HFF-Myc (cell line): ENCODE measurements around the gene KRT4.

Source experiments
- DNase-seq: peaks from one replicate; pipeline ENCODE4 v3.0.0-alpha.2; 2011; ENCODE audit warnings: low read depth; ENCODE audit errors: extremely low read depth
- H3K4me3 ChIP-seq: replicated peaks from 2 replicates; pipeline ENCODE4 v1.5.1; 2011; ENCODE audit warnings: low read depth, mild to moderate bottlenecking, control low read depth, low read length
- TF ChIP-seq, protein P1 (sequence below): IDR thresholded peaks from 2 replicates; pipeline ENCODE4 v1.5.1; 2012; ENCODE audit warnings: mild to moderate bottlenecking, low read depth, low read length, control low read depth; ENCODE audit errors: missing control alignments

The KRT4 gene

DNA sequence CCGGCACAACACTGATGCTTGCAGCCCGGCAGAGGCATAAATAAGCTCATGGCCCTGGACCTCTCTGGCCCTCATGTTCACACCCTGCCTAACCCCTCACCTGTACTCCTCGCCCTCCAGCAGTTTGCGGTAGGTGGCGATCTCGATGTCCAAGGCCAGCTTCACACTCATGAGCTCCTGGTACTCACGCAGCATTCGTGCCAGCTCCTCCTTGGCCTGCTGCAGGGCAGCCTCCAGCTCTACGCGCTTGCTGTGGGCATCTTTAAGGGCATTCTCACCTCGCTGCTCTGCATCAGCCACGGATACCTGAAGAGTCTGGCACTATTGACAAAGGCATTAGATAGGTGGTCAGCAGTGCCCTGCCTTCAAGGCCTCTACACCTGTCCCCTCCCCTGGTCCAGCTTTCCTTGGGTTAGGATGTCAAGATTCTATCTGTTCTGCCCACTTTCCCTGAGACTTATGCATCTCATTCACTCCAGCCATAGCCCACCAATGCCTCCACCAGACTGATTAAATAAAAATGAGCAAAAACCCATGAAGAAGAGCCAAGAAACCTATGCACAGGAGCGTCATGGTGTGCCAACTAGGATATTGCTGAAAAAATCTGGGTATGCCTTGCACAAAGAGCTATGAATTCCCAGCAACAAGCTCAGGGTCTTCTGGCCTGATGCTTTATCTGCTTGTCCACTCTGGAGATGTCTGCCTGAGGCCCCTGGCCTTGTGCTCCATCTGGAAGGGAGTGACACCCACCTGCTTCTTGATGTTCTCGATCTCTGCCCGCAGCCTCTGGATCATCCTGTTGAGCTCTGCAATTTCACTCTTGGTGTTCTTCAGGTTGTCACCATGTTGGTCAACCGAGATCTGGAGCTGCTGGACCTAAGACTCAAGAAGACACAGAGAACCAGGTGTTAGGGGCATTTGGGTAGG, 6.1 kb downstream of the KRT4 start:
- H3K4me3 ChIP-seq, result no peak overlapping the region
- TF ChIP-seq, protein P1, sequence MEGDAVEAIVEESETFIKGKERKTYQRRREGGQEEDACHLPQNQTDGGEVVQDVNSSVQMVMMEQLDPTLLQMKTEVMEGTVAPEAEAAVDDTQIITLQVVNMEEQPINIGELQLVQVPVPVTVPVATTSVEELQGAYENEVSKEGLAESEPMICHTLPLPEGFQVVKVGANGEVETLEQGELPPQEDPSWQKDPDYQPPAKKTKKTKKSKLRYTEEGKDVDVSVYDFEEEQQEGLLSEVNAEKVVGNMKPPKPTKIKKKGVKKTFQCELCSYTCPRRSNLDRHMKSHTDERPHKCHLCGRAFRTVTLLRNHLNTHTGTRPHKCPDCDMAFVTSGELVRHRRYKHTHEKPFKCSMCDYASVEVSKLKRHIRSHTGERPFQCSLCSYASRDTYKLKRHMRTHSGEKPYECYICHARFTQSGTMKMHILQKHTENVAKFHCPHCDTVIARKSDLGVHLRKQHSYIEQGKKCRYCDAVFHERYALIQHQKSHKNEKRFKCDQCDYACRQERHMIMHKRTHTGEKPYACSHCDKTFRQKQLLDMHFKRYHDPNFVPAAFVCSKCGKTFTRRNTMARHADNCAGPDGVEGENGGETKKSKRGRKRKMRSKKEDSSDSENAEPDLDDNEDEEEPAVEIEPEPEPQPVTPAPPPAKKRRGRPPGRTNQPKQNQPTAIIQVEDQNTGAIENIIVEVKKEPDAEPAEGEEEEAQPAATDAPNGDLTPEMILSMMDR, result no peak
- DNase-seq, result no peak

DNA sequence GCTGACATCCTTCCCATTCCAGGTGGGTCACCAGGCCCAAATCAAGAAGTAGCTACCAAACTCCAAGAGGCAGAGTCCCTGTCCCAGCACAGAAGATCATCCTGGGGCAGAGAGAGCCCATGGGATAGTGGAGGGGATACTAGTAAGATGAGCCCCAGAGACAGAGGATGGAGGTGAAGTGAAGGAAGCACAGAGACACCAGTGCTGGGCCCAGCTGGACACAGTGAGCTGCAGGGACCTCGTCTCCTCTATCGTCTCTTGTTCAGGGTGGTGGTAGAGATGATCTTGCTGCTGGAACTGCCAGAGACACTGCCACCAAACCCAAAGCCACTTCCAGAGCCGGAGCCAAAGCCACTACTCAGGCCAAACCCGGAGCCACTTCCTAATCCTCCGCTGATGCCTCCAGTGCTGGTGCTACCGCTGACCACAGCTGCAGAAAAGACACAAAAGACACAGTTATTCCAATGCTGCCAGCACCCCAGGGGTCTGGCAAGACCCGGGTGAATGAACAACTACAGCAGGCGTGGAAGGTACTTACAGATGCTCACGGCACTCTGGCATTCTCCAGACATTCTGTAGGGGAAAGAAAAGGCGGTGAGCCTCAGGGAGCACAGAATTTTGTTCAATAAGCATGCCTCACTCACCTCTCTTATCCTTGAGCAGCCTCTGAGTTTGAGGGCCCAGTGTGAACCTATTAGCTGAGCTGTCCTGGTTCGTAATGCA, 6.9 kb downstream of the KRT4 start:
- H3K4me3 ChIP-seq, result no peak overlapping the region
- no peak for DNase-seq

DNA sequence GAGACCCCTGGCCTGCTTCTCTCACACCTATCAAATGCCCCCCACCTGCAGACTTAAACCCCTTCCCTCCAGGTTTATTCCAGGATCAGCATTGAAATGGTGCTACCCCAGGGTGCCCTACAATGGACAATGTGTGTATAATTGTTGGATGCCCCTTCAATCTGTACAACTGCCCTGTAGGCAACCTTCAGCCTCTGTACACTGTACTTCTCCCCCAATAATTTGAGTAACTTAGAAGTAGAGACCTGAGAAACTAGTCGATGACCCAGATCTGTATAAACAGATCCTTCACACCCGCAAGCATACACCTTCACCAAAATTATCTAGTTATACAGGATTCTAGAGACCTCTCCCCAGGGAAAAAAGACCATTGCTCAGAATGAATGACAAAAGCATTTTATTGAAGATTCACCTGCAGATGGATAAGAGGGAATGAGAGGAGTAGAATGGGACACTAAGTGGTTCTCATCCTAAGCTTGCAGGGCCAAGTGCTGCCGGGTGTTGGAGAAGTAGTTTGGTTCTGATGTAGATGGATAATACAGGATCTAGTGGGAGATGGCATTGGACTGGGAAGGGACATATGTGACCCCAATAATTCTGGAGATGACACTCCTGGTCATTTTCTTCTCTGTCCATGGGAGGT, 7.6 kb downstream of the KRT4 start:
- no peak for DNase-seq
- TF ChIP-seq, protein P1, result no peak
- H3K4me3 ChIP-seq, result no peak overlapping the region

More for the DNA sequence above, 6.9 kb downstream of the KRT4 start:
- TF ChIP-seq, protein P1, result no peak

DNA sequence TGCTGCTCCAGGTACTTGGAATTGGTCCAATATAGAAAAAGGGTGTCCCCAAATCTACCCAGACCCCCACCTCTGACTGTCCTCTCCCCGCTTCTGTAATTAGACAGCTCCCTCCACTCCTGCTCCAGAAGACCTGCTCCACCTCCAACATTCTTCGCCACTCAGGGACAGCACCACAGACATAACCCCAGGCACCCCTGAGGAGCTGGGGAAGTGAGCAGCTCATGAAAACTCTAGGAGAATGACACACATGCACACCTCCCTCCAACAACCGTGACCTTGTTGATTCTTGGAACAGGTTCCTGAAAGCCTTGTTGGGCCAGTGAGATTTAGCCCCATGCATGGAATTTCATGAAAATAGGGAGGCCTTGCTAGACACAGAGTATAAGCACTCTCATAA, 8.2 kb downstream of the KRT4 start:
- no peak overlapping the region for H3K4me3 ChIP-seq
- TF ChIP-seq, protein P1, result no peak
- DNase-seq, result no peak

DNA sequence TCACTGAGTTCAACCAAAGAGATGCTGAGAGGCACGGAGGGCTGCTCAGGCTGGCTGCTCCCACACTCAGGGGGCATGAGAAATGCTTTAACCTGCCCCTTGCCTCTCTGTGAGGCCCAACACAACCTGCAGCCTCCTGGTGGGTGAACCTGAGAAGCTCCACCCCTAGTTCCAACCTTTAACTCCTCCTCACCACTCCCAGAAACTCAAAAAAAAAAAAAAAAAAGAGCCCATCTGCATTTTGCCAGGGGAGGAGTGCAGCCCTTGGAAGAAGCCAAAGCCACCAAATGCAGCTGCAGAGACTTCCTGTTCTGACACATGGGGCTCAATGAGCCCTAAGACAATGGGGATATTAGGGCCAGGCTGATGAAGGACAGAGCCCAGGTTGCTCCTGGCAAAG, 8.9 kb downstream of the KRT4 start:
- DNase-seq, result no peak
- TF ChIP-seq, protein P1, result no peak
- H3K4me3 ChIP-seq, result no peak overlapping the region

DNA sequence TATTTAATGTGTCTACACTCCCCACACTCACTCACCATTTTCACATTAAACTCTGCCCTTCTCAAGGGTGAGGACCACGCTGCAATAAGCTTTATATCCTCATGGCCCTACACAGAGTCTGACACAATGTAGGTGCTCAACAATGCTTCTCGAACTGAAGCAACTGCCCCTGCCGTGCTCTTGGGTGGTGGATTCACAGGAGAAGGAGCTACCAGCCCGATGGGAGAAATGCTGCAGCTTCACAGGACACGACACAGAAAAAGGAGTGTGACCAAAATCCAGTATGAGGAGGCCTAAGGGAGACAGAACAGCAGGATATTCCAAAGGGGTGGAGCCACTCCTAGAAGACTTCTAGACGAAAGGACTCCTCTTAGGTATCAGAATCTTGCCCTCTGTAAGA, 11.5 kb downstream of the KRT4 start:
- H3K4me3 ChIP-seq, result no peak overlapping the region
- DNase-seq, result no peak
- TF ChIP-seq, protein P1, result no peak
